ENCODE results near the gene NMUR1. TPM values are rescaled to one million over a fixed set of nuclear protein-coding genes. Genes with fewer than 3 reads are reported as not detected.

Gene NMUR1
- total and polyA plus RNA-seq, 2 donors (not counting 3 experiments of a cell fraction or from before 2014, with no cell fraction given), result not detected

DNA sequence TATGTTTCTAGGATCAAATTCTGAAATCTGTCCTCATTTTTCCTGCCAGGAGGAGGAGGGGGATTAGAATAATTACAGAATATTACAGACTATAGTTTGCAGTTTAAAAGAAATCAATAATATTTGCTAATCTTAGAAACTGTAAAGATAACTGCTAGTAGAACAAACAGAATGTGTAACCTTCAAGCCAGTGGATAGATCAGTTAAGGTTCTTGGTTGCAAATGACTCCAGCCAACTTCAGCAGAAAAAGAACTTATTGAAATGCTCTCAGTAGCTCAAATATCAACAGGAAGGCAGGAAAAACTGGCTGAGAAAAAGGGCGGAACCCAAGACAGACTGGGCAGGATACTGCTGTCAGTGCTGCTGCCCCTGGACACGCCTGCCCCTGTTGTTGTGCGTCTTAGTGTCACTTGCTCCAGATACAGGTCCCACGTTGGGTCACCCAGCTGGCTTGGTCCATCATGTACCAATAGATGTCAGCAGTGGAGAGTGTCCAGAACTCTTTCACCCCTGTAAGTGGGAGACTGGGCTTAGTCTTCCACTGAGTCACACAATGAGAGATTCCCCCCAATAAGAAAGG, 10.2 kb downstream of the NMUR1 start:
- peak; percentile 45 for DNase-seq (ENCODE audit: low read depth, low spot score)
- dilution Hi-C loops (cut with MboI; ENCODE audit: extremely low pct_ligation_motif_present, low sequenced_read_pairs), result no loop called here

More for the DNA sequence above, 10.2 kb downstream of the NMUR1 start:
- Histone ChIP-seq H3K4me1 (ENCODE audit: control insufficient read depth, extremely low read depth, insufficient read depth, low read length) (peaks cover 5% of the 10 kb centered on the region), H3K79me2 (ENCODE audit: control insufficient read depth, insufficient read depth, low read length) (no peaks in the 10 kb centered on the region), H3K36me3 (ENCODE audit: control insufficient read depth in 2 of 2, extremely low read depth in 1 of 2, insufficient read depth in 2 of 2, low read length in 2 of 2) (no peaks in the 10 kb centered on the region), H3K27me3 (ENCODE audit: control insufficient read depth in 2 of 2, insufficient read depth in 2 of 2, low read length in 2 of 2) (peaks cover 0 to 4% of the 10 kb centered on the region in 2 experiments), H3K9me3 (replicated peaks; ENCODE audit: control insufficient read depth, insufficient read depth, low read length) (no peaks in the 10 kb centered on the region), H3K9me1 (replicated peaks; ENCODE audit: control insufficient read depth, extremely low read depth, insufficient read depth, low read length) (no peaks in the 10 kb centered on the region), H3K4me3 (replicated peaks in 1 of 3; ENCODE audit: insufficient read depth in 1 of 3, low read depth in 1 of 3, low read length in 3 of 3) (no peak overlapping the region), H3K4me2 (ENCODE audit: insufficient read depth, low read length) (no peak overlapping the region), H4K20me1 (replicated peaks; ENCODE audit: control insufficient read depth, extremely low read depth, insufficient read depth, low read length) (no peaks in the 10 kb centered on the region), H3K27ac (ENCODE audit: insufficient read depth, low read depth, low read length) (no peak overlapping the region), H3K9ac (replicated peaks; ENCODE audit: extremely low read depth, insufficient read depth, low read length) (no peak overlapping the region), H2AFZ (ENCODE audit: low read depth, low read length) (peak overlapping the region; percentile 51)
- ChIA-PET POLR2A (no interaction called here), CTCF (interaction anchor here (0.6 to 3.5 kb wide), 10 partner anchors 9 to 195 kb away, joined by 3 to 8 read pairs (median 4); no protein-coding TSS in a partner anchor)
- BruUV-seq (replicated peaks), result no TSS peak
- peak; percentile 58 for FAIRE-seq
- TF ChIP-seq GATA2 (IDR thresholded peaks at IDR 0.05; ENCODE audit: insufficient read depth, insufficient read length, low read depth, low read length) (no peak), POLR2A (IDR thresholded peaks at IDR 0.05; ENCODE audit: low read depth, low read length) (no peak), MYC (IDR thresholded peaks at IDR 0.05; ENCODE audit: low read depth, low read length) (no peak), EZH2 (IDR thresholded peaks at IDR 0.05; ENCODE audit: borderline replicate concordance, low read depth, low read length, severe bottlenecking) (no peak), FOS (IDR thresholded peaks at IDR 0.05; ENCODE audit: borderline replicate concordance, insufficient read depth, low read length) (no peak), POLR2AphosphoS5 (IDR thresholded peaks at IDR 0.05; ENCODE audit: insufficient read depth, low read depth, low read length) (no peak), JUN (IDR thresholded peaks at IDR 0.05; ENCODE audit: borderline replicate concordance, insufficient read depth, insufficient read length, low read depth) (no peak)
- TF ChIP-seq, protein P1, sequence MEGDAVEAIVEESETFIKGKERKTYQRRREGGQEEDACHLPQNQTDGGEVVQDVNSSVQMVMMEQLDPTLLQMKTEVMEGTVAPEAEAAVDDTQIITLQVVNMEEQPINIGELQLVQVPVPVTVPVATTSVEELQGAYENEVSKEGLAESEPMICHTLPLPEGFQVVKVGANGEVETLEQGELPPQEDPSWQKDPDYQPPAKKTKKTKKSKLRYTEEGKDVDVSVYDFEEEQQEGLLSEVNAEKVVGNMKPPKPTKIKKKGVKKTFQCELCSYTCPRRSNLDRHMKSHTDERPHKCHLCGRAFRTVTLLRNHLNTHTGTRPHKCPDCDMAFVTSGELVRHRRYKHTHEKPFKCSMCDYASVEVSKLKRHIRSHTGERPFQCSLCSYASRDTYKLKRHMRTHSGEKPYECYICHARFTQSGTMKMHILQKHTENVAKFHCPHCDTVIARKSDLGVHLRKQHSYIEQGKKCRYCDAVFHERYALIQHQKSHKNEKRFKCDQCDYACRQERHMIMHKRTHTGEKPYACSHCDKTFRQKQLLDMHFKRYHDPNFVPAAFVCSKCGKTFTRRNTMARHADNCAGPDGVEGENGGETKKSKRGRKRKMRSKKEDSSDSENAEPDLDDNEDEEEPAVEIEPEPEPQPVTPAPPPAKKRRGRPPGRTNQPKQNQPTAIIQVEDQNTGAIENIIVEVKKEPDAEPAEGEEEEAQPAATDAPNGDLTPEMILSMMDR (IDR thresholded peaks at IDR 0.05; ENCODE audit: extremely low read depth in 1 of 2, insufficient read depth in 1 of 2, low read depth in 1 of 2, low read length in 2 of 2), result no peak
- TF ChIP-seq, protein P2, sequence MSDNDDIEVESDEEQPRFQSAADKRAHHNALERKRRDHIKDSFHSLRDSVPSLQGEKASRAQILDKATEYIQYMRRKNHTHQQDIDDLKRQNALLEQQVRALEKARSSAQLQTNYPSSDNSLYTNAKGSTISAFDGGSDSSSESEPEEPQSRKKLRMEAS (IDR thresholded peaks at IDR 0.05; ENCODE audit: insufficient read depth, insufficient read length), result no peak
- intact Hi-C loops (cut with micrococcal nuclease), result no loop called here
